ENCODE measurements around the gene FAM162B. TPM values are rescaled to one million over a fixed set of nuclear protein-coding genes. Genes with fewer than 3 reads are reported as not detected.

FAM162B gene
- total RNA-seq, 2 donors from 2014 or later, result not detected

Other genes with a start within 250 kb of the FAM162B start
- gene TRAPPC3L, start 220.0 kb downstream of the FAM162B start, total RNA-seq, result not detected
- not detected for gene CALHM4, start 212.0 kb downstream of the FAM162B start, total RNA-seq
- 10 to 100 TPM; 42.4 to 46.6 TPM for gene RWDD1, start 194.2 kb downstream of the FAM162B start, total RNA-seq
- gene RSPH4A, start 149.2 kb downstream of the FAM162B start, total RNA-seq, result under 1 TPM; 0.09 to 0.17 TPM
- gene ZUP1, start 97.0 kb downstream of the FAM162B start, total RNA-seq, result 10 to 100 TPM; 23.1 to 25.1 TPM
- 10 to 100 TPM; 12.2 to 17.6 TPM for gene KPNA5, start 84.5 kb downstream of the FAM162B start, total RNA-seq
- not detected for gene GPRC6A, start 63.4 kb upstream of the FAM162B start, total RNA-seq
- gene RFX6, start 111.5 kb upstream of the FAM162B start, total RNA-seq, result not detected

Measured in activated T-cell treated with anti-CD3 and anti-CD28 coated beads, Interleukin-2, amount 50 U/mL, for 72 hours (primary cell).